ENCODE results near the gene HSPH1.

Gene HSPH1

DNA sequence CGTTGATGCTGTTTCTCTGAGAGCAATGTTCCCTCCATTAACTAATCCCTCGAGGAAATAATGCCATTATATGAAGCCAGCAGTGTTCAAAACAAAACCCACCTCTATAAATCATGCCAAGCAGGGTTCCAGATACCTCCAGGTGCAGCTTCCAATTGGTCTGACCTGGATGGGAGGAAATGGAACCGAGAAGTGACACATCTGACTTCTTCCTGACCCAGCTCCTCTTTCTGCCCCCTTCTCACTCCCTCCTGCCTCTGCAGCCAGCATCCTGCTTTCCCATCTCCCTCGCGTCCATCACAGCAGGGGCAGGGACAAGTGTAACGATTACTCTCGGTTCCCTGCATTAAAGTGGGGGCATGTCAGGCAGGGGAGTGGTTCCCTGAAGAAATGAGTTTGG is 37.5 kb downstream of the HSPH1 start:
- H4K20me1 ChIP-seq (ENCODE audit: insufficient read depth, low read length, poor library complexity, severe bottlenecking), result no peaks in the 10 kb centered on the region
- no peak overlapping the region for H2AFZ ChIP-seq (ENCODE audit: low read length)
- H3K4me1 ChIP-seq (ENCODE audit: insufficient read depth, low read length, poor library complexity, severe bottlenecking), result no peaks in the 10 kb centered on the region
- no peaks in the 10 kb centered on the region for H3K27me3 ChIP-seq (ENCODE audit: insufficient read depth, low read length, poor library complexity, severe bottlenecking)
- no peak overlapping the region for H3K4me3 ChIP-seq (ENCODE audit: low read length, poor library complexity, severe bottlenecking)
- H3K36me3 ChIP-seq (ENCODE audit: insufficient read depth, low read length), result no peaks in the 10 kb centered on the region
- H3F3A ChIP-seq (ENCODE audit: low read depth), result no peaks in the 10 kb centered on the region
- H3K79me2 ChIP-seq (ENCODE audit: insufficient read depth, low read length), result no peaks in the 10 kb centered on the region
- H3K9me3 ChIP-seq (ENCODE audit: insufficient read depth, low read depth, low read length), result no peaks in the 10 kb centered on the region
- no peak for TF ChIP-seq EZH2phosphoT487 (IDR thresholded peaks at IDR 0.05; ENCODE audit: borderline replicate concordance)
- TF ChIP-seq, protein P1, sequence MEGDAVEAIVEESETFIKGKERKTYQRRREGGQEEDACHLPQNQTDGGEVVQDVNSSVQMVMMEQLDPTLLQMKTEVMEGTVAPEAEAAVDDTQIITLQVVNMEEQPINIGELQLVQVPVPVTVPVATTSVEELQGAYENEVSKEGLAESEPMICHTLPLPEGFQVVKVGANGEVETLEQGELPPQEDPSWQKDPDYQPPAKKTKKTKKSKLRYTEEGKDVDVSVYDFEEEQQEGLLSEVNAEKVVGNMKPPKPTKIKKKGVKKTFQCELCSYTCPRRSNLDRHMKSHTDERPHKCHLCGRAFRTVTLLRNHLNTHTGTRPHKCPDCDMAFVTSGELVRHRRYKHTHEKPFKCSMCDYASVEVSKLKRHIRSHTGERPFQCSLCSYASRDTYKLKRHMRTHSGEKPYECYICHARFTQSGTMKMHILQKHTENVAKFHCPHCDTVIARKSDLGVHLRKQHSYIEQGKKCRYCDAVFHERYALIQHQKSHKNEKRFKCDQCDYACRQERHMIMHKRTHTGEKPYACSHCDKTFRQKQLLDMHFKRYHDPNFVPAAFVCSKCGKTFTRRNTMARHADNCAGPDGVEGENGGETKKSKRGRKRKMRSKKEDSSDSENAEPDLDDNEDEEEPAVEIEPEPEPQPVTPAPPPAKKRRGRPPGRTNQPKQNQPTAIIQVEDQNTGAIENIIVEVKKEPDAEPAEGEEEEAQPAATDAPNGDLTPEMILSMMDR (conservative IDR thresholded peaks at IDR 0.05; ENCODE audit: low read length), result no peak
- no peak overlapping the region for H3K9ac ChIP-seq (ENCODE audit: low read depth, low read length, poor library complexity, severe bottlenecking)
- no peak overlapping the region for H3K4me2 ChIP-seq (ENCODE audit: low read depth, low read length, poor library complexity, severe bottlenecking)
- H3K9me2 ChIP-seq (replicated peaks; ENCODE audit: low read depth, low read length), result no peaks in the 10 kb centered on the region

DNA sequence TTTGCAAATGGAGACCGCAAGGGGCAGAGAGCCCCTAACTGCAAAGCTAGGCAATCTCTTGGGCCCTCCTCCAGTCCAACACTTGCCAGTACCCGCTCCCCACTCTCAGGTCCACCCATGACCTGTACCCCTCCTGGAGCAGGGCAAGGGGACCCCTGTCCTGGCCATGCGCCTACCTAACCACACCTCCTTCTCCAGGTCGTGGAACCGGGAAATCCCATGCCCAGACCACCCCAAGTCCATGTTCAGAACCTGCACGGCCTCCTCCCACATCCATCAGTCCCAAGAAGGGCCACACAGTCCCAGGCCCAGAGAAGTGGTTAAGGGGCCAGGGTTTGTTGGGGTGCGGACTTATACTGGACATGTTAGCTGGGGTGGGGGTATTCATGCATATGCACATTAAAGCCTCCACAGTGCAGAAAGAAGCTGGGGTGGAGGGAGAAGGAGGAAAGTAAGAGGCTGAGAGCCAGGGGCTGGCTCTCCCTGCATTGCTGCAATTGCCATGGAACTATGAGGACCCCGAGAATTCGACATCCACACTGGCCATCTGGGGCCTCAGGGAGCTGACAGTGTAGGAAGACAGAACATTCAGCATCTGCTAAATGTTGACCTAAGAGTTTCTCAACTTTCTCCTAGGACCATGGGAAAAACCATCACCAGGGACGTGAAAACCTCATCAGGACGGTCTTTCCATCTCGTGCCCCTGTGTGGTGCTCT is 39.0 kb downstream of the HSPH1 start:
- H3F3A ChIP-seq (ENCODE audit: low read depth), result no peaks in the 10 kb centered on the region
- no peak overlapping the region for H3K9ac ChIP-seq (ENCODE audit: low read depth, low read length, poor library complexity, severe bottlenecking)
- TF ChIP-seq, protein P1 (conservative IDR thresholded peaks at IDR 0.05; ENCODE audit: low read length), result no peak
- no peak for TF ChIP-seq EZH2phosphoT487 (IDR thresholded peaks at IDR 0.05; ENCODE audit: borderline replicate concordance)
- no peaks in the 10 kb centered on the region for H3K36me3 ChIP-seq (ENCODE audit: insufficient read depth, low read length)
- no peaks in the 10 kb centered on the region for H4K20me1 ChIP-seq (ENCODE audit: insufficient read depth, low read length, poor library complexity, severe bottlenecking)
- no peak overlapping the region for H2AFZ ChIP-seq (ENCODE audit: low read length)
- H3K27me3 ChIP-seq (ENCODE audit: insufficient read depth, low read length, poor library complexity, severe bottlenecking), result no peaks in the 10 kb centered on the region
- no peaks in the 10 kb centered on the region for H3K9me2 ChIP-seq (replicated peaks; ENCODE audit: low read depth, low read length)
- no peaks in the 10 kb centered on the region for H3K9me3 ChIP-seq (ENCODE audit: insufficient read depth, low read depth, low read length)
- H3K79me2 ChIP-seq (ENCODE audit: insufficient read depth, low read length), result no peaks in the 10 kb centered on the region
- no peaks in the 10 kb centered on the region for H3K4me1 ChIP-seq (ENCODE audit: insufficient read depth, low read length, poor library complexity, severe bottlenecking)
- no peak overlapping the region for H3K4me3 ChIP-seq (ENCODE audit: low read length, poor library complexity, severe bottlenecking)
- no peak overlapping the region for H3K4me2 ChIP-seq (ENCODE audit: low read depth, low read length, poor library complexity, severe bottlenecking)

DNA sequence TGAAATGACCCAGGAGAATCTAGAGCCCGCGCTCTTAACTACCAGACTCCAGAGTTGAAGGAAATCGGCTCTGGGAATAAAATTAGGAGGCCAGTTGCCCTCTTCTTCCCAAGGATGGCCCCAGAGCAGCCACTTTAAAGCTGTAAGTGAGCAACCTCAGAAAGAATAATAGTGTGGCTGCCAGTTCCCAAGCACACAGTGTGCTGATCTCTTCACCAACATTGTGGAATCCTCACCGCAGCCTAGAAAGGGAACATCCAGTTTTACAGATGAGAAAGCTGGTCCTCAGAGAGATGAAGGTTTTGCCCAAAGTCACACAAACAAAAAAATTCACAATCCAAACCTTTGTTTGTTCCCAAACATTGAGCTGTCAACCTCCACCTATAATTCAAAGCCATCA is 39.6 kb downstream of the HSPH1 start:
- no peak overlapping the region for H3K4me2 ChIP-seq (ENCODE audit: low read depth, low read length, poor library complexity, severe bottlenecking)
- H3F3A ChIP-seq (ENCODE audit: low read depth), result no peaks in the 10 kb centered on the region
- H3K9me3 ChIP-seq (ENCODE audit: insufficient read depth, low read depth, low read length), result no peaks in the 10 kb centered on the region
- H4K20me1 ChIP-seq (ENCODE audit: insufficient read depth, low read length, poor library complexity, severe bottlenecking), result no peaks in the 10 kb centered on the region
- TF ChIP-seq, protein P1 (conservative IDR thresholded peaks at IDR 0.05; ENCODE audit: low read length), result no peak
- TF ChIP-seq EZH2phosphoT487 (IDR thresholded peaks at IDR 0.05; ENCODE audit: borderline replicate concordance), result no peak
- H3K36me3 ChIP-seq (ENCODE audit: insufficient read depth, low read length), result no peaks in the 10 kb centered on the region
- no peaks in the 10 kb centered on the region for H3K27me3 ChIP-seq (ENCODE audit: insufficient read depth, low read length, poor library complexity, severe bottlenecking)
- H2AFZ ChIP-seq (ENCODE audit: low read length), result no peak overlapping the region
- no peaks in the 10 kb centered on the region for H3K79me2 ChIP-seq (ENCODE audit: insufficient read depth, low read length)
- no peak overlapping the region for H3K9ac ChIP-seq (ENCODE audit: low read depth, low read length, poor library complexity, severe bottlenecking)
- H3K4me1 ChIP-seq (ENCODE audit: insufficient read depth, low read length, poor library complexity, severe bottlenecking), result no peaks in the 10 kb centered on the region
- no peaks in the 10 kb centered on the region for H3K9me2 ChIP-seq (replicated peaks; ENCODE audit: low read depth, low read length)
- no peak overlapping the region for H3K4me3 ChIP-seq (ENCODE audit: low read length, poor library complexity, severe bottlenecking)
